DND-41 (cell line): ENCODE measurements around the gene IFT20.

Experiments used
- ATAC-seq: fragments of 200-7000 bp; cut with Tn5 transposase; 3 replicates; pipeline ENCODE4 v1.9.1; 2021; ENCODE audit warnings: low read depth; ENCODE audit not compliant: insufficient read depth
- DNase-seq: peaks from one replicate; pipeline ENCODE4 v3.0.0-alpha.2; 2020
- H2AFZ ChIP-seq: 2 replicates; pipeline ENCODE4 v1.6.0; 2012; ENCODE audit warnings: low read depth, low read length
- H3K27ac ChIP-seq: 2 replicates; pipeline ENCODE4 v1.5.1; 2012; ENCODE audit warnings: low read length, inconsistent platforms
- H3K27me3 ChIP-seq: fragments of 200-600 bp; sonication (generic); 2 replicates; pipeline ENCODE4 v1.6.0; 2012; ENCODE audit warnings: low read length, mild to moderate bottlenecking, inconsistent platforms; ENCODE audit not compliant: insufficient read depth, poor library complexity
- H3K36me3 ChIP-seq: 2 replicates; pipeline ENCODE4 v1.5.1; 2012; ENCODE audit warnings: low read length, inconsistent platforms; ENCODE audit not compliant: insufficient read depth
- H3K4me1 ChIP-seq: 2 replicates; pipeline ENCODE4 v1.5.1; 2012; ENCODE audit warnings: mild to moderate bottlenecking, low read length; ENCODE audit not compliant: insufficient read depth
- H3K4me2 ChIP-seq: 2 replicates; pipeline ENCODE4 v1.6.0; 2012; ENCODE audit warnings: mild to moderate bottlenecking, moderate library complexity, low read length, inconsistent platforms; ENCODE audit not compliant: insufficient read depth
- H3K4me3 ChIP-seq, 2 experiments: fragments of 200-600 bp in 1 of 2; shearing (Covaris generic) in 1 of 2; 2 replicates each; pipeline ENCODE4 v1.5.1; 2012 to 2016; ENCODE audit warnings: inconsistent platforms in 2 of 2, low read length in 2 of 2, mild to moderate bottlenecking in 2 of 2, low read depth in 1 of 2, moderate library complexity in 1 of 2
- H3K79me2 ChIP-seq: 2 replicates; pipeline ENCODE4 v1.6.0; 2012; ENCODE audit warnings: low read length, inconsistent platforms; ENCODE audit not compliant: insufficient read depth
- H3K9ac ChIP-seq: 2 replicates; pipeline ENCODE4 v1.6.0; 2012; ENCODE audit warnings: low read depth, mild to moderate bottlenecking, inconsistent platforms, low read length, moderate library complexity
- H3K9me3 ChIP-seq: 2 replicates; pipeline ENCODE4 v1.5.1; 2012; ENCODE audit warnings: low read length, moderate library complexity, mild to moderate bottlenecking, inconsistent platforms; ENCODE audit not compliant: insufficient read depth, severe bottlenecking
- H4K20me1 ChIP-seq: 2 replicates; pipeline ENCODE4 v1.6.0; 2012; ENCODE audit warnings: low read length; ENCODE audit not compliant: insufficient read depth
- CTCF ChIP-seq: IDR thresholded peaks from 2 replicates; pipeline ENCODE4 v1.5.1; 2012; ENCODE audit warnings: borderline replicate concordance, low read length, moderate library complexity, mild to moderate bottlenecking; ENCODE audit not compliant: poor library complexity, severe bottlenecking; ENCODE audit errors: extremely low read depth
- EZH2 ChIP-seq: IDR thresholded peaks from 3 replicates; pipeline ENCODE4 v1.6.1; 2012; ENCODE audit warnings: borderline replicate concordance, low read depth, mild to moderate bottlenecking, moderate library complexity, low read length, inconsistent platforms; ENCODE audit not compliant: severe bottlenecking

Gene IFT20

GRCh38 chr17:28344435-28344901, 9.2 kb upstream of the IFT20 start:
- Histone ChIP-seq H3K4me1 (no peaks in the 10 kb centered on the region), H3K27me3 (no peaks in the 10 kb centered on the region), H4K20me1 (peaks cover 21% of the 10 kb centered on the region; the same call in 1 of the 2 replicates), H3K4me2 (no peak overlapping the region), H3K4me3 (no peak overlapping the region), H3K27ac (no peak overlapping the region), H3K79me2 (0 out of 2 replicates have a peak, but pooled peaks cover 2% of the 10 kb centered on the region), H3K9ac (no peak overlapping the region), H3K36me3 (peaks cover 84% of the 10 kb centered on the region), H2AFZ (no peak overlapping the region), H3K9me3 (no peaks in the 10 kb centered on the region)
- ATAC-seq = no peak
- DNase-seq = no peak
- TF ChIP-seq EZH2 (no peak), CTCF (no peak)

- Histone ChIP-seq H3K36me3 (peaks cover 84% of the 10 kb centered on the region), H3K27me3 (no peaks in the 10 kb centered on the region), H3K4me3 (no peak overlapping the region), H4K20me1 (peaks cover 21% of the 10 kb centered on the region; the same call in 1 of the 2 replicates), H2AFZ (no peak overlapping the region), H3K4me2 (no peak overlapping the region), H3K4me1 (no peaks in the 10 kb centered on the region), H3K9ac (no peak overlapping the region), H3K79me2 (peaks cover 5% of the 10 kb centered on the region; the same call in 1 of the 2 replicates), H3K27ac (no peak overlapping the region), H3K9me3 (no peaks in the 10 kb centered on the region)
- TF ChIP-seq EZH2 (no peak), CTCF (no peak)
- DNase-seq (no peak), ATAC-seq (no peak)
These were observed 8.7 kb upstream of the IFT20 start for GRCh38 chr17:28344011-28344410.

- Histone ChIP-seq H3K27ac (no peak overlapping the region), H3K36me3 (peaks cover 79% of the 10 kb centered on the region), H3K9me3 (no peaks in the 10 kb centered on the region), H3K79me2 (peaks cover 8% of the 10 kb centered on the region), H3K9ac (no peak overlapping the region), H4K20me1 (peaks cover 21% of the 10 kb centered on the region; the same call in 1 of the 2 replicates), H3K4me3 (no peak overlapping the region), H2AFZ (no peak overlapping the region), H3K4me1 (no peaks in the 10 kb centered on the region), H3K27me3 (no peaks in the 10 kb centered on the region), H3K4me2 (no peak overlapping the region)
- ATAC-seq (no peak), DNase-seq (no peak)
- TF ChIP-seq CTCF (no peak), EZH2 (no peak)
These were observed 8.2 kb upstream of the IFT20 start for GRCh38 chr17:28343491-28343932.
